RWPE1 (cell line): ENCODE measurements around the gene OTULIN.
A peak's percentile ranks its signal among the peaks of the same experiment; 100 is the strongest.

Experiments used
- CTCF ChIA-PET: fragments of 350-600 bp; sonication (Branson Sonifier 250); formaldehyde crosslinking; extraction: SDS; loops from one replicate; lab custom pipeline; 2021; lab: Yijun Ruan, JAX
- POLR2A ChIA-PET: fragments of 400-600 bp; formaldehyde crosslinking; extraction: SDS; loops from one replicate; lab custom pipeline; 2020; ENCODE audit warnings: antibody characterized with exemption; ENCODE audit not compliant: low non-redundant PET; lab: Yijun Ruan, JAX
- DNase-seq: peaks from one replicate; pipeline ENCODE4 v3.0.0; 2012; ENCODE audit warnings: low spot score
- H3K27ac ChIP-seq: fragments of 450-650 bp; 2 replicates; pipeline ENCODE4 v1.5.1; 2017
- CTCF ChIP-seq: fragments of 450-650 bp; conservative IDR thresholded peaks from 2 replicates; pipeline ENCODE4 v1.5.1; 2017; ENCODE audit warnings: low read depth, mild to moderate bottlenecking

The OTULIN gene

GRCh38 chr5:14735944-14736343, 71.4 kb downstream of the OTULIN start:
- ChIA-PET POLR2A (no interaction called here), CTCF (interaction anchor here (0.6 to 1.2 kb wide), 2 partner anchors 196 to 268 kb away, joined by 3 read pairs; no protein-coding TSS in a partner anchor)
- TF ChIP-seq CTCF, result no peak
- no peak overlapping the region for H3K27ac ChIP-seq
- DNase-seq, result no peak

- ChIA-PET CTCF (no interaction called here), POLR2A (interaction anchor here (0.6 kb wide), 1 partner anchor 520 kb away, joined by 3 read pairs; no protein-coding TSS in a partner anchor)
- TF ChIP-seq CTCF, result no peak
- no peak for DNase-seq
- H3K27ac ChIP-seq, result no peak overlapping the region
These were observed 72.8 kb downstream of the OTULIN start for GRCh38 chr5:14737291-14737690.

GRCh38 chr5:14738050-14738449, 73.5 kb downstream of the OTULIN start:
- no peak for DNase-seq
- POLR2A ChIA-PET, result no interaction called here
- CTCF ChIA-PET, result no interaction called here
- TF ChIP-seq CTCF, result no peak
- no peak overlapping the region for H3K27ac ChIP-seq

GRCh38 chr5:14739538-14739937, 75.0 kb downstream of the OTULIN start:
- H3K27ac ChIP-seq, result peak overlapping the region; percentile 73
- TF ChIP-seq CTCF, result no peak
- ChIA-PET POLR2A (no interaction called here), CTCF (interaction anchor here (0.6 kb wide), 1 partner anchor 136 kb away, joined by 3 read pairs; no protein-coding TSS in a partner anchor)
- peak; percentile 77 for DNase-seq

- TF ChIP-seq CTCF, result no peak
- POLR2A ChIA-PET, result no interaction called here
- CTCF ChIA-PET, result interaction anchor here (0.6 kb wide), 2 partner anchors 136 to 263 kb away, joined by 3 to 4 read pairs; no protein-coding TSS in a partner anchor
- DNase-seq, result no peak
- H3K27ac ChIP-seq, result peak overlapping the region; percentile 73
These were observed 75.5 kb downstream of the OTULIN start for GRCh38 chr5:14739981-14740380.

GRCh38 chr5:14741131-14741530, 76.6 kb downstream of the OTULIN start:
- DNase-seq, result no peak
- H3K27ac ChIP-seq, result no peak overlapping the region
- ChIA-PET CTCF (no interaction called here), POLR2A (no interaction called here)
- no peak for TF ChIP-seq CTCF
